Naive thymus-derived CD8-positive, alpha-beta T cell (primary cell): ENCODE data around the gene FGF4. TPM values are rescaled to one million over a fixed set of nuclear protein-coding genes. Genes with fewer than 3 reads are reported as not detected.

Source experiments
- ATAC-seq, 2 donors: fragments of 150-1000 bp; cut with Tn5 transposase in 1 of 2; sonication (Bioruptor Pico), chemical (Tn5 transposase) in 1 of 2; 1 replicate in 1 of 2; 2 replicates in 1 of 2; pipeline ENCODE4 v1.10.0; 2021; ENCODE audit warnings: mild to moderate bottlenecking in 2 of 2, moderate library complexity in 2 of 2
- POLR2A ChIA-PET: fragments of 350-600 bp; sonication (Branson Sonifier 250); formaldehyde crosslinking; loops from one replicate; lab custom pipeline; 2021; ENCODE audit warnings: antibody characterized with exemption; lab: Charles Lee
- DNase-seq, 10 donors: peaks; one replicate each; pipeline versions ENCODE4 v3.0.0 to v3.0.0-alpha.2; 2020 to 2022
- H3K27ac Mint-ChIP-seq, 10 donors: one replicate each; pipeline ENCODE4 v1.8.0; 2020 to 2022; ENCODE audit warnings: mild to moderate bottlenecking in 10 of 10, mixed read lengths in 10 of 10, moderate library complexity in 4 of 10, inconsistent platforms in 1 of 10
- H3K27me3 Mint-ChIP-seq, 5 donors: one replicate each; pipeline ENCODE4 v1.8.0; 2021 to 2022; ENCODE audit warnings: mixed read lengths in 5 of 5
- H3K36me3 Mint-ChIP-seq, 3 donors: one replicate each; pipeline ENCODE4 v1.8.0; 2020 to 2022; ENCODE audit warnings: mixed read lengths in 3 of 3, mild to moderate bottlenecking in 2 of 3, inconsistent platforms in 1 of 3
- H3K4me1 Mint-ChIP-seq, 4 donors: one replicate each; pipeline ENCODE4 v1.8.0; 2021 to 2022; ENCODE audit warnings: mixed read lengths in 4 of 4
- H3K4me3 Mint-ChIP-seq, 10 donors: one replicate each; pipeline ENCODE4 v1.8.0; 2020 to 2022; ENCODE audit warnings: mild to moderate bottlenecking in 10 of 10, mixed read lengths in 10 of 10, moderate library complexity in 6 of 10, inconsistent platforms in 1 of 10
- H3K9me3 Mint-ChIP-seq, 9 donors: one replicate each; pipeline ENCODE4 v1.8.0; 2020 to 2022; ENCODE audit warnings: mixed read lengths in 9 of 9, mild to moderate bottlenecking in 3 of 9, inconsistent platforms in 1 of 9, moderate library complexity in 1 of 9
- polyA plus RNA-seq, 3 donors: library from polyadenylated mRNA; unstranded; fragments of 300-500 nt; fragmentation: Illumina TruSeq; gene quantifications; one replicate each; pipeline ENCODE4 v1.2.3, GENCODE V29; 2021
- total RNA-seq, 8 experiments: library from RNA in 2 of 8; stranded (reverse) in 2 of 8; gene quantifications; one replicate each; pipeline ENCODE4 v1.2.3 and lab custom pipeline; 2021 to 2026

Gene FGF4
- total and polyA plus RNA-seq, 5 experiments from 2014 or later: not detected

DNA sequence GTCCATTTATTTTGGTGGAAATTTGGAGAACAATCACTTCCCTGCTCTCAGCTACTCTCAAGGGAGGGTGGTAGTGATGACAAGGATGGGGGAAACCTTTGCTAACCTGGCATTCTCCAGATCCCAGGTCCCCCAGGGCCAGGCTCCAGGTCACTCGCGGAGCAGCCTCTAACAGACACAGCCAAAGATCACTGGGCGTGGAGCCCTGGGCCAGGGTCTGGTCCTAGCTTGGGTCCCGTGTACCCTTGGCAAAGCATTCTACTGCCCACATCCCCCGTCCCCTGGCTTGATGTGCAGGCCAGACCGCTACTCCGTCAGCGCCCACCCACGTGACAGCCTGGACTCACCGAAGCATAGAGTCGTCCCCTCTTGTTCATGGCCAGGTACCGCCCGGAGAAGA, 40.8 kb upstream of the FGF4 start:
- POLR2A ChIA-PET: no interaction called here
- peaks cover 11 to 62% (median 30%) of the 10 kb centered on the region in 5 donors for H3K27me3 Mint-ChIP-seq
- H3K4me1 Mint-ChIP-seq: peaks cover 0 to 6% (median 0%) of the 10 kb centered on the region in 4 donors
- H3K27ac Mint-ChIP-seq: no peak overlapping the region
- H3K4me3 Mint-ChIP-seq: no peak overlapping the region
- H3K36me3 Mint-ChIP-seq: no peaks in the 10 kb centered on the region
- peaks cover 0 to 3% (median 0%) of the 10 kb centered on the region in 9 donors for H3K9me3 Mint-ChIP-seq
- peak in 1 of 10 donors; percentile 61 for DNase-seq
- no peak for ATAC-seq

DNA sequence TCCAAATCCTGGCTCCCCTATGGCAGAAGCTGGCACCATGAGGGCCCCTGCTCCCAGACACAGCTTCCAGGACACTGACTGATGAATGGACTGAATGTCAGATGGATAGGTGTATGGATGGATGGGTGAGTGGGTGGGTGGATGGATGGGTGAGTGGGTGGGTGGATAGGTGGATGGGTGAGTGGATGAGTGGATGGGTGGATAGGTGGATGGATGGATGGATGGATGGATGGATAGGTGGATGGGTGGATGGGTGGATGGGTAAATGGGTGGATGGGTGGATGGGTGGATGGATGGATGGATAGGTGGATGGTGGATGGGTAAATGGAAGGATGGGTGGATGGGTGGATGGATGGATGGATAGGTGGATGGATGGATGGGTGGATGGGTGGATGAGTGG, 39.8 kb upstream of the FGF4 start:
- no peak for DNase-seq
- Mint-ChIP-seq H3K4me1 (peaks cover 0 to 6% (median 0%) of the 10 kb centered on the region in 4 donors), H3K27ac (no peak overlapping the region), H3K36me3 (no peaks in the 10 kb centered on the region), H3K27me3 (peaks cover 8 to 58% (median 29%) of the 10 kb centered on the region in 5 donors), H3K4me3 (no peak overlapping the region), H3K9me3 (peaks cover 0 to 3% (median 0%) of the 10 kb centered on the region in 9 donors)
- no peak for ATAC-seq
- POLR2A ChIA-PET: no interaction called here

DNA sequence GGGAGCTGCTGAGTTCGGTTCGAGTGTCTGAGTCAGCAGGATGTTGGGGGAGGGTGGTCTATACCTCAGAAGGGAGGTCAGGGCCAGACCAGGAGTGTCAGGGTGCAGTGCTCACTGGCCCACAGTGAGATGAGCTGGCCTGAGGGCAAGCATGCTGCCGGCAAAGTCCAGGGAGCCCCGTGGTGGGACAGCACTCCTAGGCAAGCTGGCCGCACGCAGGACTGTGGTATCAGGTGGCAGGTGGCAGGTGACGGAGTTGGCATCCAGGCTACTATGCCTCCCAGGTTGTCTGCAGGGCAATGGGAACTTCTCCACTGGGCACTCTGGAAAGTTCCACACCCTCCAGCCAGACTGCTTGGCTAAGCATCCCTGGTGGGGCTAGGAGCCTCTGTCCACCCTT, 39.3 kb upstream of the FGF4 start:
- H3K4me1 Mint-ChIP-seq: peaks cover 0 to 7% (median 0%) of the 10 kb centered on the region in 4 donors
- no peak for ATAC-seq
- no peak overlapping the region for H3K4me3 Mint-ChIP-seq
- H3K27ac Mint-ChIP-seq: no peak overlapping the region
- peak in 1 of 10 donors; percentile 54 for DNase-seq
- POLR2A ChIA-PET: no interaction called here
- H3K36me3 Mint-ChIP-seq: no peaks in the 10 kb centered on the region
- H3K27me3 Mint-ChIP-seq: peaks cover 10 to 58% (median 30%) of the 10 kb centered on the region in 5 donors
- H3K9me3 Mint-ChIP-seq: peaks cover 0 to 3% (median 0%) of the 10 kb centered on the region in 9 donors

DNA sequence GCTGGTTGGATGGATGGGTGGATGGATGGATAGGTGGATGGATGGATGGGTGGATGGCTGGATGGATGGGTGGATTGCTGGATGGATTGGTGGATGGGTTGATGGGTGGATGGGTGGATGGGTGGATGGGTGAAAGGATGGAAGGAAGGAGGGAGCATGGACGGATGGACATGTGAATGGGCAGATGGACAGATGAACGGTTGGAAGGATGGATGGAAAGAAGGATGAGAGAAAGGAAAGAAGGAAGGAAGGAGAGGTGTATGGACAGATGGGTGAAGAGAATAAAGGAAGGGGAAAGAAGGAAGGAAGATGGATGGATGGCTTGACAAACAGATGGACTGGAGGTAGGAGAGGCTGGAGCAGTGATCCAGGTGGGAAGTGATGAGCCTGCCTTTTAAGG, 38.7 kb upstream of the FGF4 start:
- POLR2A ChIA-PET: no interaction called here
- Mint-ChIP-seq H3K9me3 (peaks cover 0 to 3% (median 0%) of the 10 kb centered on the region in 9 donors), H3K27me3 (peaks cover 11 to 57% (median 32%) of the 10 kb centered on the region in 5 donors), H3K36me3 (no peaks in the 10 kb centered on the region), H3K4me1 (peaks cover 0 to 8% (median 0%) of the 10 kb centered on the region in 4 donors), H3K27ac (no peak overlapping the region), H3K4me3 (no peak overlapping the region)
- DNase-seq (no peak), ATAC-seq (no peak)

DNA sequence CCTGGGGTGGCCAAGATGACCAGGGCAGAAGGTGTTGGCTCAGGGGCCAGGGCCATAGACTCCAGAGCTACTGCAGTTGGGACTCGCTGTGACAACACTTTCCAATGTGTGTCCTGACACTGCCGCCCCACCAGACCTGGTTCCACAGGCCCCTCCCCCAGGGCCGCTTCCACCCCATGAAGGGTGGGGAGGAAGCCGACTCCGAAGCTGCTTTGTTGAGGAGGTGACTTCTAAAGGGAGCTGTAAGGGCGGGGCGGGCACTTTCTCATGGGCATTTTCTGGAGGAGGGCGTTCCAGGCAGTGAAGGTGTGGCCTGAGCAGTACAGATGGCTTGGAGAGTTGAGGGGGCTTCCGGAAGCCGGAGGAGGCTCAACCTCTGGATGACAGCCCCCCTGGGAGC, 37.8 kb upstream of the FGF4 start:
- Mint-ChIP-seq H3K4me1 (peaks cover 0 to 8% (median 0%) of the 10 kb centered on the region in 4 donors), H3K27me3 (peaks cover 11 to 57% (median 35%) of the 10 kb centered on the region in 5 donors), H3K9me3 (peaks cover 0 to 3% (median 0%) of the 10 kb centered on the region in 9 donors), H3K4me3 (no peak overlapping the region), H3K27ac (no peak overlapping the region), H3K36me3 (no peaks in the 10 kb centered on the region)
- no peak for DNase-seq
- no peak for ATAC-seq
- POLR2A ChIA-PET: no interaction called here

DNA sequence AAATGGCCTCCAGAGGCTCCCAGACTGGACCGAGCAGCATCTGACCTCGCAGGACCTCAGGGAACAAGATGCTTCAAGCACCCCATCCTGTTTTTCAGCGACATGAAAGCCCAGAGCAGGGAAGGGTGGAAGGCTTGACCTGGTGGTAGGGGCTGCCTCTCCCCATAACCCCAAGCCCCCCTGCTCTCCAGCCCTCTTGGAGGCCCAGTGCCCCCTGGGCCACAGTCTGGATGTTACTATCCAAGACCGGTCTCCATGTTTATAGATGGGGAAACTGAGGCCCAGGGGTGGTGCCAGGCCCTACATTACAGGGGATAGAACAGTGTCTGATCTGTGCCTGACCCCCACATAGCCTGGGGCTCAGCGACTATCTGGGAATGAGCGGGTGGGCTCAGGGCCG, 37.1 kb upstream of the FGF4 start:
- DNase-seq: no peak
- no peak for ATAC-seq
- Mint-ChIP-seq H3K27ac (no peak overlapping the region), H3K9me3 (peaks cover 0 to 3% (median 0%) of the 10 kb centered on the region in 9 donors), H3K36me3 (no peaks in the 10 kb centered on the region), H3K27me3 (peaks cover 11 to 64% (median 35%) of the 10 kb centered on the region in 5 donors), H3K4me3 (no peak overlapping the region), H3K4me1 (peaks cover 0 to 8% (median 0%) of the 10 kb centered on the region in 4 donors)
- POLR2A ChIA-PET: no interaction called here

DNA sequence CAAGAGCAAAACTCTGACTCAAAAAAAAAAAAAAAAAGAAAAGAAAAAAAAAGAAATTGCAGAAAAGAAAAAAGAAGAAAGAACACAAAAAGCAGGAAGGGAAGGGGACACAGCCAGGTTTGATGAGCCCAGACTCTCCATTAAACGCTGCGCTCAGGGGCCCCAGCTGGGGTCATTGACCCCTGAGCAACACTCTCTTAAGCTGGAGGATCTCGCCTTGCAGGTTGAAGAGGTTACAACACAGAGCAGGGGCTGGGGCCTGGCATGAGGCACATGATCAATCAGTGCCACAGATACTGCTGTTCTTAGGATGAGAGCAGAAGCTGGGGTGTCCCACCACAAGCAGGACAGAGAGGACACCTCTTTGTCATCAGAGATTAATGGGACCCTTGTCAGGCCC, 36.3 kb upstream of the FGF4 start:
- no peak overlapping the region for H3K27ac Mint-ChIP-seq
- peaks cover 0 to 3% (median 0%) of the 10 kb centered on the region in 9 donors for H3K9me3 Mint-ChIP-seq
- DNase-seq: no peak
- H3K4me3 Mint-ChIP-seq: no peak overlapping the region
- peaks cover 11 to 61% (median 32%) of the 10 kb centered on the region in 5 donors for H3K27me3 Mint-ChIP-seq
- no peaks in the 10 kb centered on the region for H3K36me3 Mint-ChIP-seq
- POLR2A ChIA-PET: no interaction called here
- H3K4me1 Mint-ChIP-seq: peaks cover 0 to 8% (median 0%) of the 10 kb centered on the region in 4 donors
- ATAC-seq: no peak

DNA sequence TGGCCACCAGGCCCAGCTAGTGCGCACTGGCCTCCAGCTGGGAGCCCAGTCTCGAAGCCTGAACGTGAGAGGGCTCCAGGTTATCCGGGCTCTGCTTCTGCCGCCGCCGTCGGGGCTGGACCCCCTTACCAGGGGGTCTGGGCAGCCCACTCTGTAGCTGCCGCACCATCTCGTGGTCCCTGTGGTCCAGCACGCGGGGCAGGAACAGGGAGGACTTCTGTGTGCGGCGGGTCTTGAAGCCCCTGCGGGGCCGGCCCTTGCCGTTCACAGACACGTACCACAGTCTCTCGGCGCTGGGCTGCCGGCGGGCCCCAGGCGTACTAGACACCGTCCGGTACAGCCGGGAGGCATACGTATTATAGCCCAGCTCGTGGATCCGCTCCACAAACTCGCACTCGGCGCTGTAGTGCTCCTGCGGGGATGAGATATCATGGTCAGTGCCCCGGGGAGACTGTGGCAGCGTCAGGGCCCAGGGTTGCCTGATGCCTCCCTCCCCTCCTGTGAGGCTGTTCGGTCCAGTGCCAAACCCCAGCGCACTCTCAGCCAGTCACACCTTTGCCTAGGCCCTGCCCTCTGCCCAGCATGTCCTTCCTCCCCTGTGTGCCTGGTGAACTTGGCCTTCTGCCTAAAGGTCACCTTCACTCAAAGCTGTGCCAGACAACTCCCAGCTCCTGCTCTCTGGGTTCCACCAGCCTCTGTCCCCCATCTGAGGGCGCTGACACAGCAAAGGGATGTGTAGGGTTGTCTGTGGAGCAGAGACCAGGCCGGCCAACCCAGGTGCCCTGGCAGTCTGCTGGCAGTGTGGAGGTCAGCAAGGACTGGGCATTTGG, 35.4 kb upstream of the FGF4 start:
- no peak overlapping the region for H3K4me3 Mint-ChIP-seq
- peaks cover 8 to 52% (median 24%) of the 10 kb centered on the region in 5 donors for H3K27me3 Mint-ChIP-seq
- no peak overlapping the region for H3K27ac Mint-ChIP-seq
- ATAC-seq: no peak
- H3K9me3 Mint-ChIP-seq: peaks cover 0 to 3% (median 0%) of the 10 kb centered on the region in 9 donors
- POLR2A ChIA-PET: no interaction called here
- DNase-seq: no peak
- H3K36me3 Mint-ChIP-seq: no peaks in the 10 kb centered on the region
- H3K4me1 Mint-ChIP-seq: peaks cover 0 to 8% (median 0%) of the 10 kb centered on the region in 4 donors

DNA sequence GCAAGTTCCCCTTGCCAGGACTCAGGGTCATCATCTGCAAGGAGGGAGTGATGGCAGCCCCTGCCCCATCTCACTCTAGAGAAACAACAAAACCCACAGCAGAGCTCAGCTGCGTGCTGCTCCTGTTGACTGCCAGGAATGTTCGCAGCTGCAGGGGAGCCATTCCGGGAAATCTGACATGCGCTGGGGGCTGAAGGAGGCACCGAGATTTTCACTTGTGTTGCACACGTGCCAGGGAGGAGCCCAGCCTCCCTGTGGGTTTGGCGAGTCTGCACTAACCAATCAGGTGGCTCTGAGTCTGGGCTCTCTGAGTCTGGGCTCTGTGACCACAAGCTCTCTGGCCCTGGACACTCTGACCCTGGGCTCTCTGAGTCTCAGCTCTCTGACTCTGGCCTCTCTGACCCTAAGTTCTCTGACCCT, 33.5 kb upstream of the FGF4 start:
- Mint-ChIP-seq H3K27ac (no peak overlapping the region), H3K36me3 (no peaks in the 10 kb centered on the region), H3K4me1 (peaks cover 0 to 3% (median 0%) of the 10 kb centered on the region in 4 donors), H3K9me3 (no peaks in the 10 kb centered on the region), H3K27me3 (peaks cover 3 to 37% (median 12%) of the 10 kb centered on the region in 5 donors), H3K4me3 (no peak overlapping the region)
- ATAC-seq (no peak), DNase-seq (no peak)
- POLR2A ChIA-PET: no interaction called here

DNA sequence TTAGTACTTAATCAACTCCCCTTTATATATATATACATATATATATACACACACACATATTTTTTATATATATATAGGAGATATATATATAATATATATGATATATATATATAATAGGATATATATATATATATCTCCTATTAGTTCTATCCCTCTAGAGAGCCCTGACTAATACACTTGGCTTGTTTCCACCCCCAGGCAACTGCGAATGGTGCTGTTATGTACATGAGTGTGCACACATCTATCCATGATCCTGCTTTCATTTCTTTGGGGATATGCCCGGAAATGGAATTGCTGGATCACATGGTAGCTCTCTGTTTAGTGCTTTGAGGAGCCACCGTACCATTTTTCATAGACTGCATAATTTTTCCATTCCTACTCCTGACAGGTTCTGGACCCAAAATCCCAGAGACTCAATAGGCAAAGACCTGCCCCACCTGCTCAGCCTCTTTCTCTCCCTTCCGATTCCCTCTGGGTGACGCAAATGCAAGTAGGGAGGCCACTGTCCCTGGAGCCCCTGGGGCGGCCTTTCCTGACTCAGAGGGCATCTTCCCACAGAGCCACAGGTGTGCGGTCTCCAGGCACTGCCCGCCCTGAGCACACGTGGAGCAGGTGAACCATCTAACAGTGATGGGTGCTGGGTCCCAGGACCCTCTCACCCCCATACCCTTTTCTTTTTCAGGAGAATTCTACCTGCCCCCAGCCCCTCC, 32.1 kb upstream of the FGF4 start:
- no peaks in the 10 kb centered on the region for H3K36me3 Mint-ChIP-seq
- no peak overlapping the region for H3K27ac Mint-ChIP-seq
- peaks cover 3 to 24% (median 18%) of the 10 kb centered on the region in 5 donors for H3K27me3 Mint-ChIP-seq
- H3K9me3 Mint-ChIP-seq: no peaks in the 10 kb centered on the region
- H3K4me3 Mint-ChIP-seq: no peak overlapping the region
- ATAC-seq (no peak), DNase-seq (no peak)
- POLR2A ChIA-PET: no interaction called here
- H3K4me1 Mint-ChIP-seq: peaks cover 0 to 3% (median 0%) of the 10 kb centered on the region in 4 donors

DNA sequence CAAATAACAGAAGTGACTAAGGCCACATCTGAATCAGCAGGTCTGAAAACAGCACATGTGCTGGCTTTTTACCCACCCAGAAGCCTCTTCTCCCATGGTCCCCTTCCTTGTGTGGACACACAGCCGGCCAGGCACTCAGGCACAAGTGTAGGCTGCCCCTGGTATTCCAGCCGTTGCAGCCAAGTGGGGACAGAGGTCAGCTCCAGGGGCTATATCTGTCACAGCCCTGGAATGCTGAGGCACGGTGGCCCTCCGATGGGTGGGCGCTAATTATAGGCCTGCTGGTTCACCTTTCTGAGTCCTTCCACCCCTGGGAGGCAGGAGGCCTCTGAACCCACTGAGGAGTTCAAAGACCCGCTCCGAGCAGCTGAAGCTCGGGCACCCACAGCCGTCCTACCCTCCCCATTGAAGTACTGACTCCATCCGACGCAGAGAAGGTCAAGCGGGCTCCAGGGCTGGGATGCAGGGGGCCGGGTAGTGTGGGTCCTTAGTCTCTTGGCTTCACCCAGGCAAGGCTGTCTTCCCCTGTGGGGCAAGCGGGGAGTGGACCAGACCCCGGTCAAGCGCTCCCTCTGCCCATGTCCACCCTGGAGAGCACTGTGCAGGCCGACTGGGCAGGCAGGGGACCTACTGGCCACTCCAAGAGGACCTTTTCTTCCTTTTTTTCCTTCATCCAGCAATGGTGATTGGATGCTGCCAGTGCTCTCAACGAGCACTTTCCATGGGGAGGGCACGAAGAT, 29.8 kb upstream of the FGF4 start:
- Mint-ChIP-seq H3K27ac (no peak overlapping the region), H3K9me3 (no peaks in the 10 kb centered on the region), H3K4me1 (peaks cover 0 to 3% (median 0%) of the 10 kb centered on the region in 4 donors), H3K36me3 (no peaks in the 10 kb centered on the region), H3K27me3 (peaks cover 3 to 20% (median 15%) of the 10 kb centered on the region in 5 donors), H3K4me3 (no peak overlapping the region)
- DNase-seq (no peak), ATAC-seq (no peak)
- POLR2A ChIA-PET: no interaction called here

DNA sequence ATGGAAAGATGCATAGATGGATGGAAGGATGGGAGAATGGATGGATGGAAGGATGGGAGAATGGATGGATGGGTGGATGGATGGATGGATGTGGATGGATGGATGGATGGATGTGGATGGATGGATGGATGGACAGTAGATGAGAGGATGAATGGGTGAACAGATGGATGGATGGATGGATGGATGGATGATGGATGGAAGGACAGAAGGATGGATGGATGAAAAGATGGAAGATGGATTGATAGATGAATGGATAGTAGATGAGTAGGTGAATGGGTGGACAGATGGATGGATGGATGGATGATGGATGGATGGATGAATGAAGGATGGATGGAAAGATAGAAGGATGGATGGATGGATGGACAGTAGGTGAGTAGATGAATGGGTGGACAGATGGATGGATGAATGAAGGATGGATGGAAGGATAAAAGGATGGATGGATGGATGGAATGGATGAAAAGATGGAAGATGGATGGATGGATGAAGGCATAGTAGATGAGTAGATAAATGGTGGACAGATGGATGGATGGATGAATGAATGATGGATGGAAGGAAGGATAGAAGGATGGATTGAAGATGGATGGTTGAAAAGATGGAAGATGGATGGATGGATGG, 28.6 kb upstream of the FGF4 start:
- no peak overlapping the region for H3K4me3 Mint-ChIP-seq
- no peak for ATAC-seq
- H3K27ac Mint-ChIP-seq: no peak overlapping the region
- DNase-seq: no peak
- H3K27me3 Mint-ChIP-seq: peaks cover 4 to 15% (median 9%) of the 10 kb centered on the region in 5 donors
- no peaks in the 10 kb centered on the region for H3K4me1 Mint-ChIP-seq
- POLR2A ChIA-PET: no interaction called here
- no peaks in the 10 kb centered on the region for H3K36me3 Mint-ChIP-seq
- peaks cover 0 to 3% (median 0%) of the 10 kb centered on the region in 9 donors for H3K9me3 Mint-ChIP-seq
